HEK293 (cell line): ENCODE measurements around the gene TUBE1.
"Not testable (repeated sequence)": the region's sequence is repeated elsewhere in the genome, so short reads cannot be mapped to it uniquely, and the experiment has no call there.

Experiments
- CTCF ChIA-PET: fragments of 350-600 bp; formaldehyde crosslinking; extraction: SDS; loops from one replicate; lab custom pipeline; 2021; ENCODE audit warnings: antibody characterized with exemption; lab: Yijun Ruan, JAX
- POLR2A ChIA-PET: fragments of 300-600 bp; formaldehyde crosslinking; extraction: SDS; loops from one replicate; lab custom pipeline; 2020; ENCODE audit warnings: antibody characterized with exemption, inconsistent platforms; lab: Yijun Ruan, JAX
- H3K27ac ChIP-seq: fragments of 200-500 bp; sonication (Bioruptor generic); 2 replicates; pipeline ENCODE4 v1.5.1; 2014; ENCODE audit warnings: low read depth, low read length, control low read depth, inconsistent platforms; ENCODE audit errors: extremely low read depth
- H3K36me3 ChIP-seq, 2 experiments: fragments of 200-500 bp in 1 of 2; sonication (Bioruptor generic) in 1 of 2; 1 replicate in 1 of 2; 2 replicates in 1 of 2; pipeline ENCODE4 v1.5.1; 2014 to 2017; ENCODE audit warnings: inconsistent platforms in 2 of 2, low read length in 2 of 2; ENCODE audit not compliant: control insufficient read depth in 2 of 2, insufficient read depth in 1 of 2
- H3K4me1 ChIP-seq: fragments of 200-500 bp; sonication (Bioruptor generic); 2 replicates; pipeline ENCODE4 v1.5.1; 2014; ENCODE audit warnings: mild to moderate bottlenecking, low read length, inconsistent platforms; ENCODE audit not compliant: control insufficient read depth, insufficient read depth
- H3K4me3 ChIP-seq: 2 replicates; pipeline ENCODE4 v1.5.1; 2011; ENCODE audit warnings: low read depth, mild to moderate bottlenecking, control low read depth, low read length, moderate library complexity
- H3K9me3 ChIP-seq: fragments of 200-500 bp; sonication (Bioruptor generic); 2 replicates; pipeline ENCODE4 v1.5.1; 2014; ENCODE audit warnings: low read depth, low read length, inconsistent platforms; ENCODE audit not compliant: control insufficient read depth, insufficient read depth
- OVOL3 ChIP-seq: fragments of 450-650 bp; formaldehyde crosslinking; IDR thresholded peaks from 2 replicates; pipeline ENCODE4 v1.5.1; 2016; ENCODE audit warnings: missing biosample characterization, missing genetic modification characterization
- PRDM4 ChIP-seq: fragments of 450-650 bp; formaldehyde crosslinking; IDR thresholded peaks from 2 replicates; pipeline ENCODE4 v1.5.1; 2017; ENCODE audit warnings: missing biosample characterization, missing genetic modification characterization
- ZBTB7A ChIP-seq: fragments of 450-650 bp; formaldehyde crosslinking; IDR thresholded peaks from 2 replicates; pipeline ENCODE4 v1.5.1; 2016; ENCODE audit warnings: low read depth, missing biosample characterization, missing genetic modification characterization
- ZFP3 ChIP-seq: fragments of 450-650 bp; formaldehyde crosslinking; IDR thresholded peaks from 2 replicates; pipeline ENCODE4 v1.5.1; 2016; ENCODE audit warnings: low read depth, missing biosample characterization, missing genetic modification characterization
- ZNF155 ChIP-seq: fragments of 450-650 bp; formaldehyde crosslinking; IDR thresholded peaks from 2 replicates; pipeline ENCODE4 v1.5.1; 2016; ENCODE audit warnings: missing biosample characterization, missing genetic modification characterization
- ZNF16 ChIP-seq: fragments of 450-650 bp; formaldehyde crosslinking; IDR thresholded peaks from 2 replicates; pipeline ENCODE4 v1.5.1; 2016; ENCODE audit warnings: low read depth, missing biosample characterization, missing genetic modification characterization
- ZNF24 ChIP-seq: fragments of 450-650 bp; formaldehyde crosslinking; IDR thresholded peaks from 2 replicates; pipeline ENCODE4 v1.5.1; 2016; ENCODE audit warnings: missing biosample characterization, missing genetic modification characterization
- ZNF449 ChIP-seq: fragments of 450-650 bp; formaldehyde crosslinking; IDR thresholded peaks from 2 replicates; pipeline ENCODE4 v1.5.1; 2017; ENCODE audit warnings: missing biosample characterization, mild to moderate bottlenecking, missing genetic modification characterization, moderate library complexity
- ZNF510 ChIP-seq: fragments of 450-650 bp; formaldehyde crosslinking; IDR thresholded peaks from 2 replicates; pipeline ENCODE4 v1.5.1; 2018; ENCODE audit warnings: mild to moderate bottlenecking, missing genetic modification characterization, missing biosample characterization; ENCODE audit not compliant: insufficient replicate concordance
- ZNF518A ChIP-seq: fragments of 450-650 bp; formaldehyde crosslinking; conservative IDR thresholded peaks from 2 replicates; pipeline ENCODE4 v1.5.1; 2016; ENCODE audit warnings: low read depth, missing biosample characterization, missing genetic modification characterization
- ZNF624 ChIP-seq: fragments of 450-650 bp; formaldehyde crosslinking; IDR thresholded peaks from 2 replicates; pipeline ENCODE4 v1.5.1; 2017; ENCODE audit warnings: missing biosample characterization, missing genetic modification characterization
- ZNF664 ChIP-seq: fragments of 450-650 bp; formaldehyde crosslinking; IDR thresholded peaks from 2 replicates; pipeline ENCODE4 v1.5.1; 2016; ENCODE audit warnings: missing biosample characterization, missing genetic modification characterization
- ZNF704 ChIP-seq: fragments of 450-650 bp; formaldehyde crosslinking; IDR thresholded peaks from 2 replicates; pipeline ENCODE4 v1.5.1; 2016; ENCODE audit warnings: missing biosample characterization, missing genetic modification characterization
- ZNF768 ChIP-seq: fragments of 450-650 bp; formaldehyde crosslinking; IDR thresholded peaks from 2 replicates; pipeline ENCODE4 v1.5.1; 2018; ENCODE audit warnings: missing biosample characterization, mild to moderate bottlenecking, missing genetic modification characterization
- ZXDB ChIP-seq: fragments of 450-650 bp; formaldehyde crosslinking; IDR thresholded peaks from 2 replicates; pipeline ENCODE4 v1.5.1; 2016; ENCODE audit warnings: missing biosample characterization, missing genetic modification characterization

TUBE1 gene

GRCh38 chr6:112054001-112054400, 33.3 kb downstream of the TUBE1 start, which contains the start of gene CCN6 (continued):
- TF ChIP-seq ZNF449 (tag by site-specific recombination) (no peak), ZNF16 (tag by site-specific recombination) (no peak), ZNF24 (tag by site-specific recombination) (no peak), ZNF518A (tag by site-specific recombination) (no peak), ZNF768 (no peak), ZNF624 (tag by site-specific recombination) (no peak), ZNF704 (tag by site-specific recombination) (no peak), ZXDB (tag by site-specific recombination) (no peak), OVOL3 (tag by site-specific recombination) (no peak), PRDM4 (no peak)

GRCh38 chr6:112051251-112051740, 36.0 kb downstream of the TUBE1 start:
- CTCF ChIA-PET = interaction anchor here (0.6 to 2.2 kb wide), 8 partner anchors 9 to 831 kb away, joined by 3 to 12 read pairs (median 4); partner anchors contain the start of gene FYN
- H3K27ac ChIP-seq, POLR2A ChIA-PET, H3K9me3 ChIP-seq, H3K36me3 ChIP-seq, H3K4me1 ChIP-seq, H3K4me3 ChIP-seq: not testable (repeated sequence)

GRCh38 chr6:112050429-112050828, 36.9 kb downstream of the TUBE1 start:
- ChIA-PET CTCF (interaction anchor here (0.6 to 2.2 kb wide), 12 partner anchors 8 to 341 kb away, joined by 3 to 12 read pairs (median 4); partner anchors contain the start of gene FYN), POLR2A (no interaction called here)
- TF ChIP-seq ZNF155 (tag by site-specific recombination) (no peak), ZBTB7A (no peak), ZFP3 (tag by site-specific recombination) (no peak), ZNF664 (peak; percentile 62; the same call in 1 of the 2 replicates), ZNF510 (tag by site-specific recombination) (no peak)
- no peak overlapping the region for H3K4me3 ChIP-seq
- H3K27ac ChIP-seq = no peak overlapping the region
- no peaks in the 10 kb centered on the region for H3K4me1 ChIP-seq
- H3K9me3 ChIP-seq = no peaks in the 10 kb centered on the region
- no peaks in the 10 kb centered on the region for H3K36me3 ChIP-seq
